ENCODE measurements around the gene TYROBP.

TYROBP gene

GRCh38 chr19:35861640-35862160 lies 46.4 kb downstream of the TYROBP start:
- DNase-seq (ENCODE audit: low read depth), result no peak
- H3K4me3 ChIP-seq (ENCODE audit: low read depth, low read length), result no peak overlapping the region
- TF ChIP-seq, protein P1, sequence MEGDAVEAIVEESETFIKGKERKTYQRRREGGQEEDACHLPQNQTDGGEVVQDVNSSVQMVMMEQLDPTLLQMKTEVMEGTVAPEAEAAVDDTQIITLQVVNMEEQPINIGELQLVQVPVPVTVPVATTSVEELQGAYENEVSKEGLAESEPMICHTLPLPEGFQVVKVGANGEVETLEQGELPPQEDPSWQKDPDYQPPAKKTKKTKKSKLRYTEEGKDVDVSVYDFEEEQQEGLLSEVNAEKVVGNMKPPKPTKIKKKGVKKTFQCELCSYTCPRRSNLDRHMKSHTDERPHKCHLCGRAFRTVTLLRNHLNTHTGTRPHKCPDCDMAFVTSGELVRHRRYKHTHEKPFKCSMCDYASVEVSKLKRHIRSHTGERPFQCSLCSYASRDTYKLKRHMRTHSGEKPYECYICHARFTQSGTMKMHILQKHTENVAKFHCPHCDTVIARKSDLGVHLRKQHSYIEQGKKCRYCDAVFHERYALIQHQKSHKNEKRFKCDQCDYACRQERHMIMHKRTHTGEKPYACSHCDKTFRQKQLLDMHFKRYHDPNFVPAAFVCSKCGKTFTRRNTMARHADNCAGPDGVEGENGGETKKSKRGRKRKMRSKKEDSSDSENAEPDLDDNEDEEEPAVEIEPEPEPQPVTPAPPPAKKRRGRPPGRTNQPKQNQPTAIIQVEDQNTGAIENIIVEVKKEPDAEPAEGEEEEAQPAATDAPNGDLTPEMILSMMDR (IDR thresholded peaks at IDR 0.05; ENCODE audit: low read depth, low read length, missing control alignments), result no peak

DNA sequence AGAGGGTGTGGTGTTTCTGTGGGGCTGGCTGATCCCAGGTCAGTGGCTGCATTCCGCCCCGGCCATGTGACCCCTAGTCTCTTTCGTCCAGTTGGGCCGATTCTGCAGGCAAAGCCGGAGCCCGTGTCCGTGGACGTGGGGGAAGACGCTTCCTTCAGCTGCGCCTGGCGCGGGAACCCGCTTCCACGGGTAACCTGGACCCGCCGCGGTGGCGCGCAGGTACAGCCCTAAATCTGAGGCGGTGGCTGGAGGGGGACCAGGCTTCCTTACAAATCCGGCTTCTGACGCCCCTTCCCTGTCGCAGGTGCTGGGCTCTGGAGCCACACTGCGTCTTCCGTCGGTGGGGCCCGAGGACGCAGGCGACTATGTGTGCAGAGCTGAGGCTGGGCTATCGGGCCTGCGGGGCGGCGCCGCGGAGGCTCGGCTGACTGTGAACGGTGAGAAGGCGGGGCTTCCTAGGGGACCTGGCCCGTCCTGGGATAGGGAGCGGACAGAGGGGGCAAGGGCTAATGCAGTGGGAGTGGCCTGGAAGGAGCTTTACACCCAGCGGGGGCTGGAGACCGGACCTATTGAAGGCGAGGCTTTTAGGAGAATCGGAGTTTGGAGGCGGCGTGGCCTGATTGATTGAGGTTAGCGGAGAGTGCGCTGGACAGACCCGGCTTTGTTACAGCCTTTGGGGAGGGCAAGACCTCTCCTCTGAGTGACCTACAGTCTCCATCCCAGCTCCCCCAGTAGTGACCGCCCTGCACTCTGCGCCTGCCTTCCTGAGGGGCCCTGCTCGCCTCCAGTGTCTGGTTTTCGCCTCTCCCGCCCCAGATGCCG lies 47.1 kb downstream of the TYROBP start:
- H3K4me3 ChIP-seq (ENCODE audit: low read depth, low read length), result no peak overlapping the region
- TF ChIP-seq, protein P1 (IDR thresholded peaks at IDR 0.05; ENCODE audit: low read depth, low read length, missing control alignments), result no peak
- DNase-seq (ENCODE audit: low read depth), result no peak

GRCh38 chr19:35860436-35860817 lies 47.7 kb downstream of the TYROBP start:
- H3K4me3 ChIP-seq (ENCODE audit: low read depth, low read length), result no peak overlapping the region
- TF ChIP-seq, protein P1 (IDR thresholded peaks at IDR 0.05; ENCODE audit: low read depth, low read length, missing control alignments), result no peak
- no peak for DNase-seq (ENCODE audit: low read depth)

DNA sequence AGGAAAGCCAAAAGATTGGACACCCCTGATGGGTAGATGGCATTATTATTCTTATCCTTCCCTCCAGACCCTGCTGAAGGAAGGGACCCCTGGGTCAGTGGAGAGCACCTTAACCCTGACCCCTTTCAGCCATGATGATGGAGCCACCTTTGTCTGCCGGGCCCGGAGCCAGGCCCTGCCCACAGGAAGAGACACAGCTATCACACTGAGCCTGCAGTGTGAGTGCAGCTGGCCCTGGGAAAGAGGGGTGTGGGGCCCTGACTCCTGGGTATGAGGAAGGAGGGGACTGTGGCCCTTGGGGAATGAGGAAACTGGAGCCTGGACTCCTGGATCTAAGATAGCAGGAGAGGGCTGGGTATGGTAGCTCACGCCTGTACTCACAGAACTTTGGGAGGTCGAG lies 48.7 kb downstream of the TYROBP start:
- H3K4me3 ChIP-seq (ENCODE audit: low read depth, low read length), result no peak overlapping the region
- no peak for DNase-seq (ENCODE audit: low read depth)
- TF ChIP-seq, protein P1 (IDR thresholded peaks at IDR 0.05; ENCODE audit: low read depth, low read length, missing control alignments), result no peak

- TF ChIP-seq, protein P1 (IDR thresholded peaks at IDR 0.05; ENCODE audit: low read depth, low read length, missing control alignments), result no peak
- H3K4me3 ChIP-seq (ENCODE audit: low read depth, low read length), result no peak overlapping the region
- no peak for DNase-seq (ENCODE audit: low read depth)
Observed at GRCh38 chr19:35858311-35858710, 49.8 kb downstream of the TYROBP start.

- TF ChIP-seq, protein P1 (IDR thresholded peaks at IDR 0.05; ENCODE audit: low read depth, low read length, missing control alignments), result no peak
- H3K4me3 ChIP-seq (ENCODE audit: low read depth, low read length), result peak within 1 kb of the TSS; percentile 41
Observed at GRCh38 chr19:35856546-35857149, 51.4 kb downstream of the TYROBP start, which contains the start of gene KIRREL2. TSS of gene KIRREL2 (plus strand) at chr19:35856911. CDS start at chr19:35857120, 209 bp downstream.

More at GRCh38 chr19:35856546-35857149, 51.4 kb downstream of the TYROBP start, which contains the start of gene KIRREL2:
- DNase-seq (ENCODE audit: low read depth), result no peak
